ENCODE results near the gene KRT82.
"Not testable (repeated sequence)": the region's sequence is repeated elsewhere in the genome, so short reads cannot be mapped to it uniquely, and the experiment has no call there.

Gene KRT82

GRCh38 chr12:52359621-52360061 is 46.5 kb downstream of the KRT82 start:
- no peak for DNase-seq

GRCh38 chr12:52358575-52359350 is 47.4 kb downstream of the KRT82 start:
- DNase-seq = peak; percentile 19

- no peak for DNase-seq
These were observed 49.2 kb downstream of the KRT82 start for GRCh38 chr12:52356762-52357580.

- no peak for DNase-seq
These were observed 49.9 kb downstream of the KRT82 start for GRCh38 chr12:52356031-52356761.

- no peak for DNase-seq
These were observed 51.0 kb downstream of the KRT82 start for GRCh38 chr12:52355176-52355575.

GRCh38 chr12:52354200-52354599 is 51.9 kb downstream of the KRT82 start:
- DNase-seq = no peak

- no peak for DNase-seq
These were observed 52.4 kb downstream of the KRT82 start for GRCh38 chr12:52353766-52354165.

GRCh38 chr12:52352951-52353350 is 53.2 kb downstream of the KRT82 start:
- no peak for DNase-seq

GRCh38 chr12:52351196-52352059 is 54.7 kb downstream of the KRT82 start:
- no peak for DNase-seq

GRCh38 chr12:52350786-52351185 is 55.3 kb downstream of the KRT82 start:
- DNase-seq = no peak

GRCh38 chr12:52350021-52350620 is 56.0 kb downstream of the KRT82 start:
- no peak for DNase-seq

- DNase-seq = no peak
These were observed 56.9 kb downstream of the KRT82 start for GRCh38 chr12:52349196-52349595.

GRCh38 chr12:52347551-52348510 is 58.3 kb downstream of the KRT82 start:
- no peak for DNase-seq

GRCh38 chr12:52347016-52347415 is 59.1 kb downstream of the KRT82 start:
- no peak for DNase-seq

- DNase-seq = no peak
These were observed 59.5 kb downstream of the KRT82 start for GRCh38 chr12:52346593-52346992.

GRCh38 chr12:52345041-52345440 is 61.1 kb downstream of the KRT82 start:
- DNase-seq = not testable (repeated sequence)

- no peak for DNase-seq
These were observed 62.0 kb downstream of the KRT82 start for GRCh38 chr12:52344111-52344510.
